HCT116 (cell line): ENCODE measurements around the gene ETS2. TPM values are rescaled to one million over a fixed set of nuclear protein-coding genes. Genes with fewer than 3 reads are reported as not detected.

ENCODE experiments used
- ATAC-seq: fragments of 200-7000 bp; cut with Tn5 transposase; 2 replicates; pipeline ENCODE4 v1.9.1; 2020; ENCODE audit warnings: mild to moderate bottlenecking, moderate library complexity
- BruUV-seq: library from RNA; stranded (reverse); fragments of 400-500 nt; replicated peaks from 2 replicates; lab custom pipeline; 2021; lab: Mats Ljungman, UMichigan
- CTCF ChIA-PET: fragments of 300-600 bp; sonication (Branson Sonifier 250); formaldehyde crosslinking; loops from one replicate; lab custom pipeline; 2021; ENCODE audit warnings: antibody characterized with exemption; lab: Charles Lee
- POLR2A ChIA-PET: fragments of 300-600, 350-600 bp; sonication (Branson Sonifier 250); formaldehyde crosslinking; loops from one replicate; lab custom pipeline; 2021; ENCODE audit warnings: antibody characterized with exemption; lab: Charles Lee
- RAD21 ChIA-PET, 2 experiments: fragments of 300-600 bp; sonication (Branson Sonifier 250); formaldehyde crosslinking; loops; one replicate each; lab custom pipeline; 2023; ENCODE audit warnings: low total read pairs in 2 of 2; ENCODE audit not compliant: uncharacterized antibody in 2 of 2, unreplicated experiment in 2 of 2, low non-redundant PET in 1 of 2; lab: Charles Lee
- DNase-seq: peaks from one replicate; pipeline ENCODE4 v3.0.0-alpha.2; 2010; ENCODE audit warnings: low read depth, low spot score
- H2AFZ ChIP-seq: fragments of 200-600 bp; shearing (Covaris generic), sonication (generic); 2 replicates; pipeline ENCODE4 v1.6.1; 2017; ENCODE audit warnings: low read depth, mixed run types, mixed read lengths, antibody characterized with exemption, low read length; ENCODE audit not compliant: poor library complexity, severe bottlenecking
- H3K27ac ChIP-seq: 2 replicates; pipeline ENCODE4 v1.5.1; 2012; ENCODE audit warnings: low read depth, low read length
- H3K27me3 ChIP-seq: fragments of 200-600 bp; sonication (generic); 2 replicates; pipeline ENCODE4 v1.6.1; 2016; ENCODE audit warnings: mixed run types, low read length, mixed read lengths; ENCODE audit not compliant: insufficient read depth
- H3K36me3 ChIP-seq, 2 experiments: fragments of 200-500 bp in 1 of 2; fragments of 200-600 bp in 1 of 2; sonication (Bioruptor generic) in 1 of 2; sonication (generic) in 1 of 2; 2 replicates each; pipeline versions ENCODE4 v1.5.1 to v1.6.1; 2014 to 2016; ENCODE audit warnings: low read length in 2 of 2, inconsistent platforms in 1 of 2, mixed read lengths in 1 of 2, mixed run types in 1 of 2; ENCODE audit not compliant: insufficient read depth in 2 of 2, control insufficient read depth in 1 of 2
- H3K4me1 ChIP-seq, 2 experiments: fragments of 200-600 bp in 1 of 2; sonication (generic) in 1 of 2; 2 replicates each; pipeline versions ENCODE4 v1.5.1 to v1.6.1; 2012 to 2017; ENCODE audit warnings: low read length in 2 of 2, inconsistent platforms in 1 of 2, mild to moderate bottlenecking in 1 of 2, mixed read lengths in 1 of 2, mixed run types in 1 of 2, moderate library complexity in 1 of 2; ENCODE audit not compliant: insufficient read depth in 2 of 2, control insufficient read depth in 1 of 2
- H3K4me2 ChIP-seq: fragments of 200-600 bp; sonication (generic); 2 replicates; pipeline ENCODE4 v1.6.1; 2017; ENCODE audit warnings: mixed run types, low read length, mixed read lengths
- H3K4me3 ChIP-seq, 2 experiments: fragments of 200-600 bp in 1 of 2; sonication (generic) in 1 of 2; replicated peaks in 1 of 2; 2 replicates each; pipeline ENCODE4 v1.5.1; 2011 to 2016; ENCODE audit warnings: low read length in 2 of 2, control low read depth in 1 of 2, low read depth in 1 of 2, mild to moderate bottlenecking in 1 of 2, mixed read lengths in 1 of 2, mixed run types in 1 of 2
- H3K79me2 ChIP-seq: fragments of 200-600 bp; sonication (generic); 2 replicates; pipeline ENCODE4 v1.6.1; 2017; ENCODE audit warnings: mild to moderate bottlenecking, mixed run types, low read length, moderate library complexity, mixed read lengths; ENCODE audit not compliant: insufficient read depth
- H3K9ac ChIP-seq: fragments of 200-600 bp; sonication (generic); 2 replicates; pipeline ENCODE4 v1.6.1; 2016; ENCODE audit warnings: low read length, mixed read lengths
- H3K9me2 ChIP-seq: fragments of 200-600 bp; sonication (generic), shearing (Covaris generic); 2 replicates; pipeline ENCODE4 v1.6.1; 2017; ENCODE audit warnings: mixed run types, mild to moderate bottlenecking, moderate library complexity; ENCODE audit not compliant: insufficient read depth
- H3K9me3 ChIP-seq, 2 experiments: fragments of 200-500 bp in 1 of 2; fragments of 200-600 bp in 1 of 2; sonication (Bioruptor generic) in 1 of 2; sonication (generic) in 1 of 2; 2 replicates each; pipeline ENCODE4 v1.6.1; 2014 to 2017; ENCODE audit warnings: low read length in 2 of 2, mixed read lengths in 2 of 2, inconsistent platforms in 1 of 2, low read depth in 1 of 2, mild to moderate bottlenecking in 1 of 2, mixed run types in 1 of 2, moderate library complexity in 1 of 2; ENCODE audit not compliant: control insufficient read depth in 1 of 2, insufficient read depth in 1 of 2
- H4K20me1 ChIP-seq: fragments of 200-600 bp; sonication (generic), shearing (Covaris generic); 2 replicates; pipeline ENCODE4 v1.6.1; 2017; ENCODE audit warnings: mixed run types, mild to moderate bottlenecking, moderate library complexity; ENCODE audit not compliant: insufficient read depth
- CBX3 ChIP-seq: IDR thresholded peaks from 2 replicates; pipeline ENCODE4 v1.6.1; 2012; ENCODE audit warnings: low read depth
- JUND ChIP-seq: IDR thresholded peaks from 2 replicates; pipeline ENCODE4 v1.6.1; 2012
- POLR2A ChIP-seq: IDR thresholded peaks from 2 replicates; pipeline ENCODE4 v1.7.0; 2011; ENCODE audit warnings: borderline replicate concordance; ENCODE audit not compliant: insufficient read depth, insufficient read length; ENCODE audit errors: extremely low read depth
- POLR2AphosphoS5 ChIP-seq: IDR thresholded peaks from 2 replicates; pipeline ENCODE4 v1.6.1; 2011; ENCODE audit warnings: mild to moderate bottlenecking, low read depth, low read length, moderate library complexity
- SIN3A ChIP-seq: IDR thresholded peaks from 2 replicates; pipeline ENCODE4 v1.6.1; 2012; ENCODE audit warnings: low read depth
- SP1 ChIP-seq: IDR thresholded peaks from 2 replicates; pipeline ENCODE4 v1.6.1; 2012; ENCODE audit warnings: low read depth
- TCF7L2 ChIP-seq: IDR thresholded peaks from 2 replicates; pipeline ENCODE4 v1.7.0; 2011; ENCODE audit warnings: borderline replicate concordance, inconsistent platforms; ENCODE audit not compliant: insufficient read depth, insufficient read length; ENCODE audit errors: extremely low read depth
- ZFX ChIP-seq: fragments of 450-650 bp; IDR thresholded peaks from 2 replicates; pipeline ENCODE4 v1.6.1; 2017
- intact Hi-C: fragments of 100-400 bp; cut with micrococcal nuclease; formaldehyde crosslinking; loops from 2 replicates; pipeline ENCODE4 v1.10.0; 2022
- total RNA-seq: library from RNA; stranded (reverse); gene quantifications from one replicate; pipeline ENCODE4 v1.2.1, GENCODE V29; 2021; ENCODE audit not compliant: unreplicated experiment
- TF ChIP-seq, protein P1 (sequence below), 3 experiments: fragments of 200-600 bp in 1 of 3; sonication (generic) in 1 of 3; IDR thresholded peaks in 2 of 3; conservative IDR thresholded peaks in 1 of 3; 2 replicates each; pipeline ENCODE4 v1.5.1; 2012 to 2017; ENCODE audit warnings: low read depth in 2 of 3, low read length in 2 of 3, antibody characterized with exemption in 1 of 3, borderline replicate concordance in 1 of 3, control low read depth in 1 of 3, mild to moderate bottlenecking in 1 of 3, mixed read lengths in 1 of 3, mixed run types in 1 of 3, moderate library complexity in 1 of 3; ENCODE audit not compliant: insufficient read depth in 1 of 3
- TF ChIP-seq, protein P2 (sequence below): IDR thresholded peaks from 2 replicates; pipeline ENCODE4 v1.6.1; 2012; ENCODE audit warnings: low read depth

ETS2 gene
- total RNA-seq, 1 experiment from 2014 or later, result 32.9 TPM

DNA sequence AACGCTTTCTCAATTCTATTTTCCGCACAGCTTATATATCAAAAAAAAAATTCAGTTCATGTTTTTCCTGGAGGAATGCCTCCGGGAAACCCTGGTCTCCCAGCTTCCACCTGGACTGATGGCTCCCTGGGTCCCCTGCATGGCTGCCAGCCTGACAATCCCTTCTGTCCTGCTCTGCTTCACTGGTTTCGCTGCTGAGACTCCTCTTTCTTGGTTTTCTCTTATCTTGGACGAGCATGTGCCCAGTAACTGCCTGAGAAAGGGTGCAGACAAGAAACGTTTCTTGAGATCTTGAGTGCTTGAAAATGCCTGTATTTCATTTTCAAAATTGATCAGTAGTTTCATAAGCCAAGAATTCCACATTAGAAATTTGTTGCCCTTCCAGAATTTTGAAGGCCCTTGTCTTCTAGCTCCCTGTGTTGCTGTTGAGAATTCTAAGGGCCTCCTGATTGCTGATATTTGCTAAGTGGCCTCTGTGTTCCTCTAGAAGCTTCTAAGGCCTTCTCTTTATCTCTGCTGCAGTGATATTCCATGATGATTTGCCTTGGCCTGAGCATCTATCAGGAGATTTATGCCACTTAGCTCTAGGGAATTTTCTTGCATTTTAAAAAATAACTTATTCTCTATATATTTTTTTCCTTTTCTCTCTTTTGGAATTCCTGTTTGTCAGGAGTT is 44.7 kb downstream of the ETS2 start:
- DNase-seq (no peak), ATAC-seq (no peak)
- Histone ChIP-seq H3K9me2 (no peaks in the 10 kb centered on the region), H3K9ac (no peak overlapping the region), H4K20me1 (no peaks in the 10 kb centered on the region), H3K4me2 (no peak overlapping the region), H3K36me3 (no peaks in the 10 kb centered on the region), H3K27me3 (no peaks in the 10 kb centered on the region), H3K27ac (no peak overlapping the region), H3K9me3 (no peaks in the 10 kb centered on the region), H3K4me3 (no peak overlapping the region), H3K79me2 (no peaks in the 10 kb centered on the region), H2AFZ (no peak overlapping the region), H3K4me1 (peaks cover 5 to 10% of the 10 kb centered on the region in 2 experiments; a peak in 3 of 4 replicates)
- intact Hi-C loops, result no loop called here
- POLR2A ChIA-PET, result no interaction called here
- no TSS peak for BruUV-seq
- CTCF ChIA-PET, result no interaction called here
- RAD21 ChIA-PET, result no interaction called here
- TF ChIP-seq SIN3A, result no peak
- TF ChIP-seq, protein P1, sequence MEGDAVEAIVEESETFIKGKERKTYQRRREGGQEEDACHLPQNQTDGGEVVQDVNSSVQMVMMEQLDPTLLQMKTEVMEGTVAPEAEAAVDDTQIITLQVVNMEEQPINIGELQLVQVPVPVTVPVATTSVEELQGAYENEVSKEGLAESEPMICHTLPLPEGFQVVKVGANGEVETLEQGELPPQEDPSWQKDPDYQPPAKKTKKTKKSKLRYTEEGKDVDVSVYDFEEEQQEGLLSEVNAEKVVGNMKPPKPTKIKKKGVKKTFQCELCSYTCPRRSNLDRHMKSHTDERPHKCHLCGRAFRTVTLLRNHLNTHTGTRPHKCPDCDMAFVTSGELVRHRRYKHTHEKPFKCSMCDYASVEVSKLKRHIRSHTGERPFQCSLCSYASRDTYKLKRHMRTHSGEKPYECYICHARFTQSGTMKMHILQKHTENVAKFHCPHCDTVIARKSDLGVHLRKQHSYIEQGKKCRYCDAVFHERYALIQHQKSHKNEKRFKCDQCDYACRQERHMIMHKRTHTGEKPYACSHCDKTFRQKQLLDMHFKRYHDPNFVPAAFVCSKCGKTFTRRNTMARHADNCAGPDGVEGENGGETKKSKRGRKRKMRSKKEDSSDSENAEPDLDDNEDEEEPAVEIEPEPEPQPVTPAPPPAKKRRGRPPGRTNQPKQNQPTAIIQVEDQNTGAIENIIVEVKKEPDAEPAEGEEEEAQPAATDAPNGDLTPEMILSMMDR (IDR thresholded peaks at IDR 0.05 in 2 of 3, conservative IDR thresholded peaks at IDR 0.05 in 1 of 3; ENCODE audit: borderline replicate concordance in 1 of 3, insufficient read depth in 1 of 3, low read depth in 2 of 3, low read length in 2 of 3), result no peak
- no peak for TF ChIP-seq POLR2AphosphoS5
- no peak for TF ChIP-seq POLR2A
- TF ChIP-seq SP1, result no peak
- no peak for TF ChIP-seq JUND
- TF ChIP-seq, protein P2, sequence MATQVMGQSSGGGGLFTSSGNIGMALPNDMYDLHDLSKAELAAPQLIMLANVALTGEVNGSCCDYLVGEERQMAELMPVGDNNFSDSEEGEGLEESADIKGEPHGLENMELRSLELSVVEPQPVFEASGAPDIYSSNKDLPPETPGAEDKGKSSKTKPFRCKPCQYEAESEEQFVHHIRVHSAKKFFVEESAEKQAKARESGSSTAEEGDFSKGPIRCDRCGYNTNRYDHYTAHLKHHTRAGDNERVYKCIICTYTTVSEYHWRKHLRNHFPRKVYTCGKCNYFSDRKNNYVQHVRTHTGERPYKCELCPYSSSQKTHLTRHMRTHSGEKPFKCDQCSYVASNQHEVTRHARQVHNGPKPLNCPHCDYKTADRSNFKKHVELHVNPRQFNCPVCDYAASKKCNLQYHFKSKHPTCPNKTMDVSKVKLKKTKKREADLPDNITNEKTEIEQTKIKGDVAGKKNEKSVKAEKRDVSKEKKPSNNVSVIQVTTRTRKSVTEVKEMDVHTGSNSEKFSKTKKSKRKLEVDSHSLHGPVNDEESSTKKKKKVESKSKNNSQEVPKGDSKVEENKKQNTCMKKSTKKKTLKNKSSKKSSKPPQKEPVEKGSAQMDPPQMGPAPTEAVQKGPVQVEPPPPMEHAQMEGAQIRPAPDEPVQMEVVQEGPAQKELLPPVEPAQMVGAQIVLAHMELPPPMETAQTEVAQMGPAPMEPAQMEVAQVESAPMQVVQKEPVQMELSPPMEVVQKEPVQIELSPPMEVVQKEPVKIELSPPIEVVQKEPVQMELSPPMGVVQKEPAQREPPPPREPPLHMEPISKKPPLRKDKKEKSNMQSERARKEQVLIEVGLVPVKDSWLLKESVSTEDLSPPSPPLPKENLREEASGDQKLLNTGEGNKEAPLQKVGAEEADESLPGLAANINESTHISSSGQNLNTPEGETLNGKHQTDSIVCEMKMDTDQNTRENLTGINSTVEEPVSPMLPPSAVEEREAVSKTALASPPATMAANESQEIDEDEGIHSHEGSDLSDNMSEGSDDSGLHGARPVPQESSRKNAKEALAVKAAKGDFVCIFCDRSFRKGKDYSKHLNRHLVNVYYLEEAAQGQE, result no peak
- TF ChIP-seq ZFX, result no peak
- TF ChIP-seq CBX3, result no peak
- TF ChIP-seq TCF7L2, result no peak
